Parathyroid adenoma (tissue), 2 donors: ENCODE results near the gene UNC5C.

Experiments used
- H2AFZ ChIP-seq: fragments of 300-600 bp; sonication (generic); one replicate; pipeline ENCODE4 v1.7.0; 2017; ENCODE audit warnings: antibody characterized with exemption, mild to moderate bottlenecking
- H3K27ac ChIP-seq: fragments of 300-600 bp; sonication (generic); one replicate; pipeline ENCODE4 v1.7.0; 2017
- H3K27me3 ChIP-seq: fragments of 300-600 bp; sonication (generic); one replicate; pipeline ENCODE4 v1.7.0; 2017; ENCODE audit warnings: low read length; ENCODE audit not compliant: control insufficient read depth, insufficient read depth
- H3K36me3 ChIP-seq: fragments of 300-600 bp; sonication (generic); one replicate; pipeline ENCODE4 v1.7.0; 2017; ENCODE audit warnings: low read length; ENCODE audit not compliant: control insufficient read depth, insufficient read depth
- H3K4me1 ChIP-seq: fragments of 300-600 bp; sonication (generic); one replicate; pipeline ENCODE4 v1.7.0; 2017; ENCODE audit warnings: control low read depth
- H3K4me2 ChIP-seq: fragments of 300-600 bp; sonication (generic); one replicate; pipeline ENCODE4 v1.7.0; 2017; ENCODE audit warnings: low read length
- H3K4me3 ChIP-seq: fragments of 300-600 bp; sonication (generic); one replicate; pipeline ENCODE4 v1.7.0; 2017; ENCODE audit warnings: low read depth, low read length
- H3K79me2 ChIP-seq: fragments of 300-600 bp; sonication (generic); one replicate; pipeline ENCODE4 v1.7.0; 2017; ENCODE audit warnings: control low read depth
- H3K9ac ChIP-seq: fragments of 300-600 bp; sonication (generic); one replicate; pipeline ENCODE4 v1.7.0; 2017; ENCODE audit warnings: mild to moderate bottlenecking
- H3K9me3 ChIP-seq: fragments of 300-600 bp; sonication (generic); one replicate; pipeline ENCODE4 v1.7.0; 2017; ENCODE audit warnings: low read length; ENCODE audit not compliant: control insufficient read depth
- TF ChIP-seq, protein P1 (sequence below): fragments of 300-600 bp; sonication (generic); IDR thresholded peaks from one replicate; pipeline ENCODE4 v1.7.0; 2017; ENCODE audit warnings: antibody characterized with exemption, mild to moderate bottlenecking
- donor health status: primary hyperparathyroidism.

Gene UNC5C

DNA sequence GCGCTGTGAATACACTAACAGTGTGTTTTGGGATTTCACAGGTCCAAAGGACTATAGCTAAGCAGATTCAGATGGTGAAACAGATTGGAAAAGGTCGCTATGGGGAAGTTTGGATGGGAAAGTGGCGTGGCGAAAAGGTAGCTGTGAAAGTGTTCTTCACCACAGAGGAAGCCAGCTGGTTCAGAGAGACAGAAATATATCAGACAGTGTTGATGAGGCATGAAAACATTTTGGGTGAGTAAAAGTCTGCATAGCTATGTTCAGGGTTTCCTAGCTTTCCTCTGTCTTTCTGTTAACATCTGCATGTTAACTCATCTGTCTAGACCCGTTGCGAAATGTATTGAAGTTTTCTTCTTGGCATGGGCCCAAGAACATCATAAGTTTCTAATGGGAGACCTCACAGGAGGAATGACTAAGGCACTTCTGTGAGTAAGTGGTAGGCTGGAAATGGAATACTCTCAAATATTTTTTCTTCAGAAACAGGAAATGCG is 418.9 kb downstream of the UNC5C start:
- H3K27ac ChIP-seq, result no peak overlapping the region
- H3K79me2 ChIP-seq, result no peaks in the 10 kb centered on the region
- H3K4me2 ChIP-seq, result no peak overlapping the region
- H3K36me3 ChIP-seq, result no peaks in the 10 kb centered on the region
- H3K27me3 ChIP-seq, result no peaks in the 10 kb centered on the region
- TF ChIP-seq, protein P1, sequence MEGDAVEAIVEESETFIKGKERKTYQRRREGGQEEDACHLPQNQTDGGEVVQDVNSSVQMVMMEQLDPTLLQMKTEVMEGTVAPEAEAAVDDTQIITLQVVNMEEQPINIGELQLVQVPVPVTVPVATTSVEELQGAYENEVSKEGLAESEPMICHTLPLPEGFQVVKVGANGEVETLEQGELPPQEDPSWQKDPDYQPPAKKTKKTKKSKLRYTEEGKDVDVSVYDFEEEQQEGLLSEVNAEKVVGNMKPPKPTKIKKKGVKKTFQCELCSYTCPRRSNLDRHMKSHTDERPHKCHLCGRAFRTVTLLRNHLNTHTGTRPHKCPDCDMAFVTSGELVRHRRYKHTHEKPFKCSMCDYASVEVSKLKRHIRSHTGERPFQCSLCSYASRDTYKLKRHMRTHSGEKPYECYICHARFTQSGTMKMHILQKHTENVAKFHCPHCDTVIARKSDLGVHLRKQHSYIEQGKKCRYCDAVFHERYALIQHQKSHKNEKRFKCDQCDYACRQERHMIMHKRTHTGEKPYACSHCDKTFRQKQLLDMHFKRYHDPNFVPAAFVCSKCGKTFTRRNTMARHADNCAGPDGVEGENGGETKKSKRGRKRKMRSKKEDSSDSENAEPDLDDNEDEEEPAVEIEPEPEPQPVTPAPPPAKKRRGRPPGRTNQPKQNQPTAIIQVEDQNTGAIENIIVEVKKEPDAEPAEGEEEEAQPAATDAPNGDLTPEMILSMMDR, result no peak
- no peak overlapping the region for H3K4me3 ChIP-seq
- H2AFZ ChIP-seq, result no peak overlapping the region
- no peaks in the 10 kb centered on the region for H3K4me1 ChIP-seq
- H3K9ac ChIP-seq, result no peak overlapping the region
- H3K9me3 ChIP-seq, result no peaks in the 10 kb centered on the region

DNA sequence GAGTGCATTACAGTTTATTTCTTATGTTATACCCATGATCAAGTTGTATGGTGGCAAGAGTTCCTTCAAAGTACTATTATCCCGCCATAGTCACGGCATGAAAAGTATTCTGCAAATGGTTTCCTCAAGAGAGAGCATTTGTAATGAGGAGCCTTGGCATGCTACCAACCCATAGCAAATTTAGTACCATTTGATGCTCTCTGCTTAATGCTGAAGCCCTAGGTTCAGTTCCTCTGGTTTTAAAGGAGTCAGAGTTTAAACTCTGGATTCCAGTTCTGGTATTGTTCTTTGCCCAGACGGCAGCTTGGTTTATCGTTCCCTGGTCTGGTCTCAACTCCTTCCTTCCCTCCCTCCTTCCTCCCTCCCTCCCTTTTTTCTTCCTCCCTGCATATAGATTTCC is 419.7 kb downstream of the UNC5C start:
- Histone ChIP-seq H3K4me1 (no peaks in the 10 kb centered on the region), H3K36me3 (no peaks in the 10 kb centered on the region), H3K4me2 (no peak overlapping the region), H3K27me3 (no peaks in the 10 kb centered on the region), H3K9ac (no peak overlapping the region), H3K79me2 (no peaks in the 10 kb centered on the region), H3K9me3 (no peaks in the 10 kb centered on the region), H3K4me3 (no peak overlapping the region), H3K27ac (no peak overlapping the region), H2AFZ (no peak overlapping the region)
- TF ChIP-seq, protein P1, result no peak

DNA sequence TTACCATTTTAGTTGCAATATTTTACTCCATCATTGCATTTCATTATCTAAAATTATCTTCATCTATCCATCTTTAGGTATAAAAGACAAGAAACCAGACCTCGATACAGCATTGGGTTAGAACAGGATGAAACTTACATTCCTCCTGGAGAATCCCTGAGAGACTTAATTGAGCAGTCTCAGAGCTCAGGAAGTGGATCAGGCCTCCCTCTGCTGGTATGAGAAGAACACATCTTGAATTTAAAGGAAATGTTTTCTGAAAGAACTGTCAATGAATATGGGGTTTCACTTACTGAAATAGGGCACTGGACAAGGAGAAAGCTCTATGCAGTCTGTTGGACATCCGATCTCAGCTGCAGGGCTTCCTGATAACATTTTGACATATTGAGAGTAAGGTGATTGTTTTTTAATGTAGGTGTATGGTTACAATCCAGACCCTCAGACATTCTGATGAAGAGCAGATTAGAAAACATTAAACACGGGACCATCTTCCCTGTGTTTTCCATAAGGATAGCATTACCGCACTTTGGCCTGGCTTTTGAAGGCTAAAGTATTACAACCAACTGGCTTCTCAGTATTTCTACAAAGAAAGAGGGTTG is 423.8 kb downstream of the UNC5C start:
- H2AFZ ChIP-seq, result no peak overlapping the region
- H3K36me3 ChIP-seq, result no peaks in the 10 kb centered on the region
- H3K4me3 ChIP-seq, result no peak overlapping the region
- H3K79me2 ChIP-seq, result no peaks in the 10 kb centered on the region
- no peaks in the 10 kb centered on the region for H3K27me3 ChIP-seq
- H3K9ac ChIP-seq, result no peak overlapping the region
- H3K27ac ChIP-seq, result no peak overlapping the region
- TF ChIP-seq, protein P1, result no peak
- no peaks in the 10 kb centered on the region for H3K4me1 ChIP-seq
- H3K9me3 ChIP-seq, result no peaks in the 10 kb centered on the region
- H3K4me2 ChIP-seq, result no peak overlapping the region

DNA sequence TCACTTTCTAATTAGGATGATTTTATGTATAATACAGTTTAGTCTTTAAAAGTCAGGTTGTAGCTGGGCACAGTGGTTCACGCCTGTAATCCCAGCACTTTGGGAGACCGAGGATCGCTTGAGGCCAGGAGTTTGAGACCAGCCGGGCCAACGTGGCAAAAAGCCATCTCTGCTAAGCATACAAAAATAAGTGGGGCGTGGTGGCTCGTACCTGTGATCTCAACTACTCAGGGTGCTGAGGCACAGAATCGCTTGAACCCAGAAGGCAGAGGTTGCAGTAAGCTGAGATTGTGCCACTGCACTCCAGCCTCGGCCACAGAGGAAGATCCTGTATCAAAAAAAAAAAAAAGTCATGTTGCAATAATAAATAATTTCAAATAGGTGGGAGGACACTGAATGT is 426.8 kb downstream of the UNC5C start:
- TF ChIP-seq, protein P1, result no peak

DNA sequence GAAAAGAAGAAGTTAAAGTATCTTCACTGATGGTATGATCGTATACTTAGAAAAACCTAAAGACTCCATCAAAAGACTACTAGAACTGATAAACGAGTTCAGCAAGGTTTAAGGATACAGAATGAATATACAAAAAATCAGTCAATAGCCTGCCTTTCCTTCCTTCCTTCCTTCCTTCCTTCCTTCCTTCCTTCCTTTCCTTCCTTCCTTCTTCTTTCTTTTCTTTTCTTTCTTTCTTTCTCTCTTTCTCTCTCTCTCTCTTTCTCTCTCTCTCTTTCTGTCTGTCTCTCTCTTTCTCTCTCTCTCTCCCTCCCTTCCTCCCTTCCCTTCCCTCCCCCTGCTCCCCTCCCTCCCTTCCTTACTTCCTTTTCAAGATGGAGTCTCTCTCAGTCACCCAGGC is 428.3 kb downstream of the UNC5C start:
- Histone ChIP-seq H3K27me3 (no peaks in the 10 kb centered on the region), H3K79me2 (no peaks in the 10 kb centered on the region), H3K4me1 (no peaks in the 10 kb centered on the region), H2AFZ (no peak overlapping the region), H3K4me2 (no peak overlapping the region), H3K27ac (no peak overlapping the region), H3K36me3 (no peaks in the 10 kb centered on the region), H3K9me3 (no peaks in the 10 kb centered on the region), H3K4me3 (no peak overlapping the region), H3K9ac (no peak overlapping the region)
- TF ChIP-seq, protein P1, result no peak

More for the DNA sequence above, 426.8 kb downstream of the UNC5C start:
- no peaks in the 10 kb centered on the region for H3K79me2 ChIP-seq
- H3K4me3 ChIP-seq, result no peak overlapping the region
- no peak overlapping the region for H3K27ac ChIP-seq
- H3K4me2 ChIP-seq, result no peak overlapping the region
- H3K4me1 ChIP-seq, result no peaks in the 10 kb centered on the region
- no peaks in the 10 kb centered on the region for H3K9me3 ChIP-seq
- no peak overlapping the region for H2AFZ ChIP-seq
- no peak overlapping the region for H3K9ac ChIP-seq
- H3K27me3 ChIP-seq, result no peaks in the 10 kb centered on the region
- H3K36me3 ChIP-seq, result no peaks in the 10 kb centered on the region
